Prostate gland (tissue), 2 donors: ENCODE data around the gene PCDH9.

Experiments
- CTCF ChIP-seq, 4 experiments: fragments of 200-600 bp in 2 of 4; fragments of 450-650 bp in 2 of 4; sonication (generic) in 2 of 4; IDR thresholded peaks; 1 replicate in 3 of 4; 2 replicates in 1 of 4; pipeline ENCODE4 v1.5.1; 2016 to 2019; ENCODE audit warnings: antibody characterized with exemption in 4 of 4, mild to moderate bottlenecking in 2 of 4, moderate library complexity in 2 of 4
- POLR2A ChIP-seq: fragments of 450-650 bp; IDR thresholded peaks from one replicate; pipeline ENCODE4 v1.6.1; 2016; ENCODE audit warnings: antibody characterized with exemption, mild to moderate bottlenecking
- POLR2AphosphoS5 ChIP-seq: sonication (generic); formaldehyde crosslinking; IDR thresholded peaks from one replicate; pipeline ENCODE4 v1.6.1; 2017; ENCODE audit warnings: antibody characterized with exemption

GRCh38 chr13:66969291-66969690, 260.8 kb downstream of the PCDH9 start:
- TF ChIP-seq CTCF (IDR thresholded peaks at IDR 0.05) (no peak), POLR2A (no peak), POLR2AphosphoS5 (no peak)
